Endodermal cell (in vitro differentiated cells): ENCODE results near the gene OPN1SW. TPM values are rescaled to one million over a fixed set of nuclear protein-coding genes. Genes with fewer than 3 reads are reported as not detected.

Experiments
- DNase-seq: peaks from one replicate; pipeline ENCODE4 v3.0.0-alpha.2; 2017
- H3K27ac ChIP-seq: 2 replicates; pipeline ENCODE4 v1.5.1; 2013; ENCODE audit warnings: mild to moderate bottlenecking, low read depth, low read length, moderate library complexity
- H3K27me3 ChIP-seq: 2 replicates; pipeline ENCODE4 v1.6.1; 2013; ENCODE audit warnings: mild to moderate bottlenecking, low read length, moderate library complexity; ENCODE audit not compliant: insufficient read depth, control insufficient read depth, poor library complexity, severe bottlenecking
- H3K36me3 ChIP-seq: 2 replicates; pipeline ENCODE4 v1.7.0; 2013; ENCODE audit warnings: mild to moderate bottlenecking, low read length, moderate library complexity; ENCODE audit not compliant: control insufficient read depth, insufficient read depth
- H3K4me1 ChIP-seq: one replicate; pipeline ENCODE4 v1.7.0; 2013; ENCODE audit warnings: low read length; ENCODE audit not compliant: control insufficient read depth, insufficient read depth
- H3K4me3 ChIP-seq: 2 replicates; pipeline ENCODE4 v1.5.1; 2013; ENCODE audit warnings: mild to moderate bottlenecking, low read length, moderate library complexity
- H3K9ac ChIP-seq: 2 replicates; pipeline ENCODE4 v1.6.1; 2013; ENCODE audit warnings: mild to moderate bottlenecking, low read length, moderate library complexity; ENCODE audit not compliant: poor library complexity, severe bottlenecking; ENCODE audit errors: extremely low read depth
- H3K9me3 ChIP-seq: 2 replicates; pipeline ENCODE4 v1.6.1; 2013; ENCODE audit warnings: mild to moderate bottlenecking, low read length, moderate library complexity; ENCODE audit not compliant: control insufficient read depth
- H3K27ac Mint-ChIP-seq: 2 replicates; pipeline ENCODE4 v1.8.0; 2020; ENCODE audit warnings: mixed read lengths
- H3K27me3 Mint-ChIP-seq: 2 replicates; pipeline ENCODE4 v1.8.0; 2021; ENCODE audit warnings: mild to moderate bottlenecking, mixed read lengths; ENCODE audit not compliant: insufficient read depth
- H3K36me3 Mint-ChIP-seq: 2 replicates; pipeline ENCODE4 v1.8.0; 2020; ENCODE audit warnings: low read depth, mixed read lengths
- H3K4me1 Mint-ChIP-seq: 2 replicates; pipeline ENCODE4 v1.8.0; 2020; ENCODE audit warnings: mixed read lengths
- H3K4me3 Mint-ChIP-seq: 2 replicates; pipeline ENCODE4 v1.8.0; 2020; ENCODE audit warnings: mild to moderate bottlenecking, moderate library complexity, mixed read lengths
- H3K9me3 Mint-ChIP-seq: 2 replicates; pipeline ENCODE4 v1.8.0; 2020; ENCODE audit warnings: mild to moderate bottlenecking, mixed read lengths
- WGBS, 2 experiments: methylation state at CpG; one replicate each; pipeline versions ENCODE4 v1.1.5 to v1.1.7; 2013; ENCODE audit warnings: missing lambda C conversion rate in 2 of 2, mixed read lengths in 1 of 2; ENCODE audit not compliant: insufficient coverage in 1 of 2, insufficient read length in 1 of 2; 5-methylcytosine and 5-hydroxymethylcytosine counted together
- total RNA-seq, 2 donors: library from RNA; stranded (reverse); fragmentation: NEBNext Ultra II Directional in 1 of 2; extraction: Animal tissue kit (Norgen Biotek cat#: 25700) in 1 of 2; gene quantifications; 2 replicates in 1 of 2; 3 replicates in 1 of 2; pipeline ENCODE4 v1.2.1, GENCODE V29; 2021
- TF ChIP-seq, protein P1 (sequence below): fragments of 200-600 bp; sonication (generic); conservative IDR thresholded peaks from 2 replicates; pipeline ENCODE4 v1.5.0; 2021; ENCODE audit warnings: antibody characterized with exemption, mild to moderate bottlenecking

The OPN1SW gene
- total RNA-seq, 2 donors from 2014 or later = not detected

DNA sequence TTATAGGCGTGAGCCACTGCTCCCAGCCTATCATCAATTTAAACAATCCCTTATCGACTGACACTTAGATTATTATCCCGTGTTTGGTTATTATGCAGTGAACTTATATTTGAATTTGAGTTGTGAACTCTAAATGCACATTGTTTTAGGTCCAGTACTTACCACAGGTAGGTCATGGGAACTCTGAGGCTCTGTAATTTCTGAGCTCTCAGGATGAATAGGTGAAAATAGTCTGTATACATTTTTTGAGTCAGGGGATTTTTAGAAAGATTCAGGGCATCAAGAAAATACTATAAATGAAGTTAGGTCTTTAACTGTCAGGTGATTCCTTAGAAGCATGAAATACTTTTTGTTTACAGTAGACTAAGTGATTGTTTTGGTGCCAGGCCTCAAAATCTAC, 25.0 kb upstream of the OPN1SW start:
- Mint-ChIP-seq H3K36me3 (peaks cover 40% of the 10 kb centered on the region), H3K27me3 (no peaks in the 10 kb centered on the region), H3K4me3 (no peak overlapping the region), H3K4me1 (peaks cover 2% of the 10 kb centered on the region), H3K9me3 (no peaks in the 10 kb centered on the region), H3K27ac (no peak overlapping the region)
- H3K9ac ChIP-seq = no peak overlapping the region
- 89% methylated on average over 3 of the region's 3 CpGs; no CpG with 5 or more reads in 1 of the 2 experiments for WGBS, 2 experiments
- no peaks in the 10 kb centered on the region for H3K9me3 ChIP-seq
- H3K27ac ChIP-seq = no peak overlapping the region
- no peak overlapping the region for H3K4me3 ChIP-seq
- DNase-seq = no peak
- TF ChIP-seq, protein P1, sequence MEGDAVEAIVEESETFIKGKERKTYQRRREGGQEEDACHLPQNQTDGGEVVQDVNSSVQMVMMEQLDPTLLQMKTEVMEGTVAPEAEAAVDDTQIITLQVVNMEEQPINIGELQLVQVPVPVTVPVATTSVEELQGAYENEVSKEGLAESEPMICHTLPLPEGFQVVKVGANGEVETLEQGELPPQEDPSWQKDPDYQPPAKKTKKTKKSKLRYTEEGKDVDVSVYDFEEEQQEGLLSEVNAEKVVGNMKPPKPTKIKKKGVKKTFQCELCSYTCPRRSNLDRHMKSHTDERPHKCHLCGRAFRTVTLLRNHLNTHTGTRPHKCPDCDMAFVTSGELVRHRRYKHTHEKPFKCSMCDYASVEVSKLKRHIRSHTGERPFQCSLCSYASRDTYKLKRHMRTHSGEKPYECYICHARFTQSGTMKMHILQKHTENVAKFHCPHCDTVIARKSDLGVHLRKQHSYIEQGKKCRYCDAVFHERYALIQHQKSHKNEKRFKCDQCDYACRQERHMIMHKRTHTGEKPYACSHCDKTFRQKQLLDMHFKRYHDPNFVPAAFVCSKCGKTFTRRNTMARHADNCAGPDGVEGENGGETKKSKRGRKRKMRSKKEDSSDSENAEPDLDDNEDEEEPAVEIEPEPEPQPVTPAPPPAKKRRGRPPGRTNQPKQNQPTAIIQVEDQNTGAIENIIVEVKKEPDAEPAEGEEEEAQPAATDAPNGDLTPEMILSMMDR = no peak
- no peaks in the 10 kb centered on the region for H3K27me3 ChIP-seq
- H3K36me3 ChIP-seq = no peaks in the 10 kb centered on the region
- no peaks in the 10 kb centered on the region for H3K4me1 ChIP-seq

- H3K36me3 ChIP-seq = no peaks in the 10 kb centered on the region
- H3K4me1 Mint-ChIP-seq = peaks cover 2% of the 10 kb centered on the region
- H3K4me3 Mint-ChIP-seq = no peak overlapping the region
- H3K9me3 Mint-ChIP-seq = no peaks in the 10 kb centered on the region
- no peaks in the 10 kb centered on the region for H3K27me3 ChIP-seq
- no peak overlapping the region for H3K4me3 ChIP-seq
- no peak overlapping the region for H3K27ac Mint-ChIP-seq
- H3K27me3 Mint-ChIP-seq = no peaks in the 10 kb centered on the region
- H3K4me1 ChIP-seq = no peaks in the 10 kb centered on the region
- WGBS, 2 experiments = 67 to 91% methylated on average over 1 to 2 of the region's 2 CpGs
- TF ChIP-seq, protein P1 = no peak
- DNase-seq = no peak
- peaks cover 40% of the 10 kb centered on the region for H3K36me3 Mint-ChIP-seq
- no peak overlapping the region for H3K27ac ChIP-seq
- H3K9me3 ChIP-seq = no peaks in the 10 kb centered on the region
- no peak overlapping the region for H3K9ac ChIP-seq
These were observed 23.9 kb upstream of the OPN1SW start for GRCh38 chr7:128799451-128799850.

DNA sequence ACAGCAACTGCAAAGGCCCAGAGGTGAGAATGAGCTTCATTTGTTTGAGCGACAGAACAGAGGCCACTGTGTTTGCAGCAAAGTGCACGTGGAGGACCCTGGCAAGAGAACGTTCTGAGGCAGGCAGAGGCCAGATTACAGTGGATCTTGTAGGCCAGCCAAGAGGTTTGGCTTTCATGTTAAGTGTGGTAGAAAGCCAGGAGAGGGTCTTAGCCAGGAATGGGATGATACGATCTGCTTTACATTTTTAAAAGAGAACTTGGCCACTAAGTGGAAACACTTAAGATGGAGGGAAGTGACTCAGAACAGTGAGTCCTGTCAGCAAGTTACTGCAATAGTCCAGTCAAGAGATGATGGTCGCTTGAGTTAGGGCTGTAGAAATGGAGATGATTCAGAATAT, 20.7 kb upstream of the OPN1SW start:
- no peak overlapping the region for H3K27ac ChIP-seq
- H3K4me3 Mint-ChIP-seq = no peak overlapping the region

More for the DNA sequence above, 20.7 kb upstream of the OPN1SW start:
- Histone ChIP-seq H3K36me3 (no peaks in the 10 kb centered on the region), H3K9me3 (no peaks in the 10 kb centered on the region), H3K4me3 (no peak overlapping the region), H3K9ac (no peak overlapping the region), H3K27me3 (peaks cover 4% of the 10 kb centered on the region), H3K4me1 (no peaks in the 10 kb centered on the region)
- TF ChIP-seq, protein P1 = no peak
- no peak for DNase-seq
- Mint-ChIP-seq H3K27ac (no peak overlapping the region), H3K36me3 (peaks cover 37% of the 10 kb centered on the region), H3K4me1 (peaks cover 4% of the 10 kb centered on the region), H3K27me3 (peaks cover 2% of the 10 kb centered on the region), H3K9me3 (no peaks in the 10 kb centered on the region)
- 97 to 100% methylated on average over 4 to 5 of the region's 5 CpGs for WGBS, 2 experiments
